Measurements from ENCODE around the gene TNNI2.

The TNNI2 gene

DNA sequence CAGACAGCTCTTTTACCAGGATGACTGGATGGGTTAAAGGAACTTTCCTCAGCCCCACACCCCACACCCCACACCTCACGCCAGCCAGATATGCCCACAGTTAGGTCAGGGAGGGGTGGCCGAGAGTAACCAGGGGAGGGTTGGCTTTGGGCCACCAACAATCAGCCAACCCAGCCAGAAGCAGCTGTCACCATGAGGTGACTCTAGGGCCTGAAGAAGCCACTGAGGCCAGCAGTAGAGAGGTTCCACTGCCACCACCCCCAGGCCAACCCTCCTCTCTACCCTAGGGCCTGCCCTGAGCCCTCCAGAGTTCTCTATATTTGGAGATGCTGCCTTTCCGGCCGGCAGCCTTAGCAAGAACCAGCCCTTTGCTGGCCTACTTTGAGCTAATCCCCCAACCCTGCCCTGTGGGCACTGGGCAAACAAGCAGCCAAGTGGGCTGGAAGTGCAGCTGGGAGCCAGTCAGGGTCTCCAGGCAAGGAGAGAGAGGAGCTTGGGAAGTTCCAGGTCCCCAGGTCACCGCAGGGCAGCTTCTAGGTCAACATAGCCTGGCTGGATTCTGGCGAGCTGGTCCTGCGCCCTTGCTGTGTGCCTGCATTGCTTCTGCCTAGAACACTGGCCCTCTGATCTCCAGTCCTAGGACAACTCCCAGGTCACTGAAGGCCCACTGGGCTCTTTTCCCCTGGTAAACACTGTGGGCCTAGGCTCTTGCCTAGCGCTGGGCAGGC, 16.0 kb upstream of the TNNI2 start:
- no peak for DNase-seq

DNA sequence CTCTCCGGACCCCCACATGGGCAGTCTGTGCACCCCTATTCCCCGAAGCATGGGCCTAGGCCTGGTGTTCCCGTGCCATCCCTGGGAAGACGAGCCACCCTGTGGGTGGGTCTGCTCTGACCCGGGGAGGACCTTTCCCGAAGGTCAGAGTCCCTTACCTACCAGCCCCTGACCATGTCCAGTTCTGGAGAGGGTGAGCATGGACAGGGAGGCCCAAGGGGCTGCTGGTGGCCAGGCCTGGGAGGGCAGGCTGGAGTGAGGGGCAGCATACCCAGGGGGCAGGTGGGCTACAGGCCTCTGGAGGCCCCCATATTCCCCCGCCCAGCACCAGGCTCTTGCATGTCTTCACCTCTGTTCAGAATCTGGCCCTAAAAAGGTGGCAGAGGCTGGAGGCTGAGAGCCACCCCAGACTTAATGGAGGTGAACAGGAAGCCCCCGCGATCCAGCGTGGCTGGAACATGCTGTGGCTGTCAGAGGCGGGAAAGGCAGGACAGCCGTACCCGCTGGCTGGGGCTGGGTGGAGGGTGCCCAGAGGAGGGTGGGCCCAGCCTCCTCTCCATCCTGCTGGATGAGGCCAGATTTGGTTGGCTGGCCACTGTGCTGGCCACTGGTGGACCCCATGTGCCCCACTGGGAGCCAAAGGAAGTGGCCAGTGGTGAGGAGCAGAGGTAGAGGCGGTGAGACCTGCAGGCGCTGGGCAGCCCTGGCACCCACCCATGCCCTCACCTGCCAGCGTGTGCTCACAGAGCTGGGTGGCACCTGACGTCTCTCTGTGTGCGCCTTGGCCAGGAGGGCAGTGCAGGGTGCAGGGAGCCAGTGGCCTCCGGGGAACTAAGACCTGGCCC, 15.2 kb upstream of the TNNI2 start:
- DNase-seq = no peak

DNA sequence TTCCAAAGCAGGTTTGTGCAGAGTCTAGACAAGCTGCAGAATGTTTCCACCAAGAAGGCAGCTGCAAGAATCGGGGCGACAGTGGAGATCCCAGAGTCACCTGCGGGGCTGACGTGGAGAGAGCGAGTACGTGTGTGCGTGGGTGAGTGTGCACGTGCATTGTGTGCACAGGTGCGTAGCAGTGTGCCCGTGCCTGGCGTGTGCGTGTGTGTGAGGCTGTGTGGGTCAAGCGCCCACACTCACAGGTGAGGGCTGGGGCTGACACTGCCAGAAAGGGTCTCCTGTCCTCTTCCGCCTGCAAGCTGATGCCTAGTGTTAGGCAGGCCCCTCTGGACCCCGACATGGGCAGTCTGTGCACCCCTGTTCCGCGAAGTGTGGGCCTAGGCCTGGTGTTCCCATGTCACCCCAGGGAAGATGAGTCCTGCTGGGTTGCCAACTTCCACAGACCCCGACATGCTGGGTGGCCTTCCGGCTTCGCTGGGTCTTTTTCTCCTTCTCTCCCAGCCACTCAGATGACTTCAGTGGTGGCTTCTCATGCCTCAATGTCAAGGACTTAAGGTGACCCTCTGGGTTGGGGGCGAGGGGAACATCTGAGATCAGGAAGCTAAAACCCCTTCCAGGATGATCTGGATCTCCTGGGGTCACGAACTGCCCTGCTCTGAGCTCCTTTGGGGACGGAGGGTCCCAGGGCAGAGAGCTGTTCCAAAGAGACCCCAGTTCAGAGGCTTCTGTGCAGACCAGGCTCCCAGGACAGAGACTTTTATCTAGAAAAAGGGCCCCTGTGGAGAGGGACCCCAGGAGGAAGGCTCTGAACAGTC, 14.4 kb upstream of the TNNI2 start:
- no peak for DNase-seq

DNA sequence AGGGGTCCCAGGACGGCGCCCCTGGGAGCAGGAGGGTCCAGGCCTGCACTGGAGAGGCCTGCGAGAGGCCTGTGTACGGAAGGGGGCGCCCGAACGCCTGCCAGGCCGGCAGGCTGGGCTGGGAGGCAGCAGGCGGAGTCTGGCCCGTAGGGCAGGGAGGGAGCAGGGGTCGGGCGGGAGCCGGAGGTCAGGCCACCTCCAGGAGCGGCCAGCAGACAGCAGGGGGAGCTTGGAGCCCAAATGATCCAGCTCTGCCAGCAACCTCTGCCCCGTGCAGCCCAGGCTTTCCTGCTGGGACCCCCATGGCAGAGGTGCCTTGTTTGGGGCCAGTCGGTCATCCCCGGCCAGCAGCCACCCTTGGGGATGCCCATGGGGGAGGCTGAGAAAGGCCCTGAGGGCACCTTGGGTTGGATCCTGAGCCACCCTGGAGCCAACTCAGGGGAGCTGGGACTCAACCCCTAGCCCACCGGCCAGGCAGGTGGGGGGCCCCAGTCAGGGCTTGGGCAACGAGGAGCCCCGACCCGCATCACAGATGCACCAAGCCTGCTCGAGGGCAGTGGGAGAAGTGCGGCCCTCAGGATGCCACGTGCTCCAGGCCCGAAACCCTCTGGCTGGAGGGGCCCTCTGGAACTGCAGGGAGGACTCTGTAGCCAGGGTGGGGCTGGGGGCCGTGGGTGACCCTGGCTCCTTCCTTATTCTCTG, 13.6 kb upstream of the TNNI2 start:
- no peak for DNase-seq

DNA sequence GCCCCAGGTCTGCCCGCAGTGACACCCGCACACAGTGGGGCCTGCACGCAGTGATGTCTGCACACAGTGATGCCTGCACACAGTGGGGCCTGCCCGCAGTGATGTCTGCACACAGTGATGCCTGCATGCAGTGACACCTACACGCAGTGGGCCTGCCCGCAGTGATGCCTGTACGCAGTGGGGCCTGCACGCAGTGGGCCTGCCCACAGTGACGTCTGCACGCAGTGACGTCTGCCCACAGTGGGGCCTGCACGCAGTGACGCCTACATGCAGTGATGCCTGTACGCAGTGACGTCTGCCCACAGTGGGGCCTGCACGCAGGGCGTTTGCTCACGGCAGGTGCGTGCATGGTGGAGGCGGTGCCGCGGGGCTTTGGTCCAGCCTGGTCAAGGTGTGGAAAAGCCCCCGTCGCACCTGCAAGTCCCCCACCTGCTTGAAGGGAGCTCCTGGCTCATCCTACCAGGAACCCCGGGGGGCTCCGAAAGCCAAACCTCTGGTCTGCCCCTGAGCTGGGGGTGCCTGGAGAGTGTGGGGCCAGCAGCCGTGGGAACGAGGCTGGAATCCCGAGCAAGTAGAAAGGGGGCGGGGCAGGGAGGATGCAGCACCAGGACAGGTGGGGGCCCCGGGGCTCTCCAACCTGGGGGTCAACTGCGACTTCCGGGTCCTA, 12.9 kb upstream of the TNNI2 start:
- DNase-seq = no peak

DNA sequence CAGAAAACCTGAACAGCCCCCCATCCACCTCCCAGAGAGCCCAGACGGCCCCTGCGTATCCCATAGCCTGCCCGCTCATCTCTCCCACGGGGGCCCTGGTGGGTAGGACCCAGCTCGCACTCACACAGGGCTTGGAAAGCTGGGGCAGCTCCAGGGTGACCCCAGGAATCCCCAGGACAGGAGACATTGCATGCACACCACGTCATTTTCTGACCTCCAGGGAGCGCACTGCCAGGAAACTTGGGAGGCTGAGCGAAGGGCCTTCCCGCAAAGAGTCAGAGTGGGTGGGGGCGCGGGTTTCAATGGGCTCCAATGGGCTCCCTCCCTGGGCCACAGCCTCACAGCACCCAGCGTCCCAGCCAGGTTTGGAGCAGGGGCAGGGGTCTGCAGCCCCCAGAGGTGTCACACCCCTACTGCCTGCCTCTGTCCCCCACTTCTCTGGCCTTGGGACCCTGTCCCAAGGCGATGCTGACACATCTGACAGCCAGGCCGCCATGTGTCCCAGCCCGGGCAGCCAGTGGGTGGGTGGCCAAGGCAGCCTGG, 12.2 kb upstream of the TNNI2 start:
- no peak for DNase-seq

DNA sequence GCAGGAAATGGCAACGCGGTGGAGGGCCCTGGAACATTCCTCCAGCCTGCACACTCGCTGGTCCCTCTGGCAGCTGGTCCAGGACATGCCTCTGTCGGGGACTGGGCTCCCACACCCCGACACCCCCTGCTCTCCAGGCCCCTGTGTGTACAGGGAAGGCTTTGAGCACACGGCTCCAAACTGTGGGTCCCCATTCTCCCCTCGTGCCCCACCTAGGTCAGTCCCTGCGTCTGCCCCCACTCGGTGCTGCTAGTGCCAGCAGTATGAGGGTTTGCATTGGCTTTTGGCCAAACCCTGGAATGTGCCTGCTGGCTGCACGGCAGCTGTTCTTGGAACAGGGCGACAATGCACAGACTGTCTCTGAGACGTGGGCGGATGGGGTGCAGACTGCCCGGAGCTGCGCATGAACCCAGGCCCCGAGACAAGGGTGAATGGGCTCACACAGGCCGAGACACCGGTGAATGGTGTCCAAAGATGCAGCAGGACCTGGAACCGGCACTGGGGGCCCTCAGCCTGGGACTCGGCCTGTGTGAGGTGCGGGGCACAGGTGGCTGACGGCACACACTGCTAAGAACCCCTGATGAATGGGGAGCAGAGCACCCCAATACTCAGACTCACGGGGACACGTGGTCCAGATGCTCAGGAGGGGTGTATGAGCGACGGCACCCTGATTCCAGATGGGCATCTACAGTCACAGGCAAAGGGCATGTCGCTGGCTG, 11.5 kb upstream of the TNNI2 start:
- DNase-seq = no peak

DNA sequence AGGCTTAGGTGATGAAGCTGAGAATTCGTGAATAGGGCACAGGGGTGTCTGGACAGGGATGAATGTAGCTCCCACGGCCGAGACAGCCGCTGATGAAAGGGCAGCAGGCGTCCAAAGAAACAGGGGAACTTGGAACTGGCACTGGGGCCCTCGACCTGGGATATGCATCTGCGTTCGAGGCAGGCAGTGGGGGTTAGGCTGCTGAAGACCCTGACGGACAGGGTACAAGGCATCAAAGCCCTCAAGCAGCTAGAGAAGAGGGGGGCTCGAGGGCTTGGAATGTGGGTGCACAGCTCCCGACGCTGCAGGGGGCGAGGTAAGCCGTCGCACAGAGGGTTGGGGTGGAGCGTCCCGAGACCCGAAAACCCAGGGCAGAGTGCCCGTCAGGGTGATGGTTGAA, 10.8 kb upstream of the TNNI2 start:
- DNase-seq = no peak

DNA sequence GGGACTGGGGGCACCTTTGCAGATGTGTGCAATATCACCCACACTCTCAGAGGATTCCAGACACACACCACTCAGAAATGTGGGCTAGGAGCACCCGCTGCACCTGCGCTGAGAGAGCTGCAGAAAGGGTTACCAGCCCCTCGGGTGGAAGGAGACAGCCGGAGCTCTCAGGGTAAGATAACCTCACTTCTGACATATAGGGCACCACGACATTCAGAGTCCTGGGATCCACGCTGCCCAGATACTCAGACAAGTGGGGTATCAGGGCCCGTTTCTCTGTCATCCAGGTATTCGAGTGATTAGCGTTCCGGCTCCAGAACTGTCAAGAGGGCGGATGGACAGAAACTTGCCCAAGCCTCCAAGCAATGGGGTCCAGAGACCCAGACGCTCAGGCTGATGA, 10.2 kb upstream of the TNNI2 start:
- no peak for DNase-seq

DNA sequence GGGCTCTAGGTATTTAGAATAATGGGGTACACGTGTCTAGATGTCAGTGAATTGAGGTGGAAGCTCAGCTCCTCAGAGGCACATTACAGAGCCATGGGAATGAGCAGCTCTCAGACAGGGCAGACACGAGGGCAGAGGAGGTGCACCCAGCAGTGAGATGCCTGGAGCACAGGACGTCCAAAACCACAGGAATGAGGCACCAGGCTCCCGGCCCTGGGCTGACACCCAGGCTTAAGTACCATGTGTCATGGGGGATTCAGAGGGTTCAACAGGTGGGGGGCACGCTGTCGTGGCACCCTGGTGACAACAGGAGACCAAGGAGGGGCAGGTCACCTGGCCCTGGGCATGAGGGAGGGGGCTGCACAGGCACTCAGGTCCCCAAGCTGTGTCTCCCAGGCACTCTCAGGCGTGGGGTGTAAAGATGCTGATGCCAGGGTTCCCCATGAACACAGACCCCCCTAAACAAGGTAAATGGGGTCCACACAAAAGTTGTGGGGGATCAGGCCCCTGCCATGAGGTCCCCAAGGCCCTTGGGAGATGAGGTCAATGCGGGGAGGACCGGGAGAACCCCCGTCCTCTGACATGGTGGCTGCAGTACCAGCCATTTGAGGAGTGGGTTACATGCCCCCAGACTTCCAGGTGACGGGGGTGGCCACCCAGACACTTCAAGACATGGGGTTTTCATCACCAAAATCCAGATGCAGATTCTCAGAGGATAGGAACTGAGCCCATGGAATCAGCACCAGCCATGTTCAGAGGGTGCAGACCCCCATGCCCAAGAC, 9.6 kb upstream of the TNNI2 start:
- no peak for DNase-seq

DNA sequence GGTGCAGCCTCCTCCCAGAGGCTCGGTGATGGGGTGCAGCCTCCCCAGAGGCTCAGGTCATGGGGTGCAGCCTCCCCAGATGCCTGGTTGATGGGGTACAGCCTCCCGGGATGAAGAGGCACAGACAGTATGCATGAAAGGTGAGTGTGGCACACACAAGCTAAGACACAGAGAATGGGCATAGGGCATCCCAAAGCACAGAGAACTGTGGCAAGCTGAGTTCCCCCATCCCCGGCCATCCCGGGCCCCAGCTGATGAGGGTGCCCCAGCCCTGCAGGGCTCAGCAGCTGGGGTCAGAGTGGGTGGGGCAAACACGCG, 8.8 kb upstream of the TNNI2 start:
- DNase-seq = no peak

DNA sequence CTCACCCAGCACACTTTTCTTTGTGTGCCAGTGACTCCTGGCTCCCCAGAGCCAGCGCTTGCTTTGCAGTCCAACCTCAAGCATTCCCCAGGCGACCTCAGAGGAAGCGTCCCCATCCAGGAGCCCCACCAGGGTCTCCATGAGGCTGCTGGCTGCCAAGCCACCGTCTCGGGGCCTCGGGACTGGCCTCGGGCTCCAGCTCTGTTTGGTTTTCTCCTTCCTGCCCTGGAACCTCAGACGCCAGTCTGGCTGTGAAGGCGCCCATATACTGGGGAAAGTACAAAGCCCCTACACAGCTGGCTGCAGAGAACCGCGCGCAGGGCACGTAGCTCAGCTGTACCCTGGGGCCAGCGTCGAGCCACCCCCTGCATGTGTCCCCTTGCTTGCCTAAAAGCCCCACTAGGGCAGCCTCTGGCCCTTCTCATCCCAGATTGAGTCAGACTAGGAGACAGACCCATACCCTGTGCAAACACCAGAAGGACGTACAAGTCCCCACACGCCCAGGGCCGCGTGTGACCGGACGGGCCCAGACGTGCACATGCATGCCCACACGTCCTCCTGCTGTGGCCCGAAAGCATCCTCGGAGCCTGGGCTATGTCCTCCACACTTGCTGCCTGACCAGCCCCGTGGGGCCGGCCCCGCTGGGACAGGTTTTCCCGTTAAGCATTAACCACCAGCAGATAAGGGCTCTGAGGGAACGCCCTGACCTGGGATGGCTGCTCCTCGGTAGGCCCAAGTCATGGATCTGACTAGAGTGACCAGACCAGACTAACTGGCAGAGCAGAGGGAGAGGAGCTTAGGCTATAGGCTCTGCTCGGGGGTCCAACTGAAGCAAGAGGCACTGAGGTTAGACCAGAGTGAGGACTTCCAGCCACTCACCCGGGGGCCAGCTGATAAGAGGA, 8.2 kb upstream of the TNNI2 start:
- no peak for DNase-seq

DNA sequence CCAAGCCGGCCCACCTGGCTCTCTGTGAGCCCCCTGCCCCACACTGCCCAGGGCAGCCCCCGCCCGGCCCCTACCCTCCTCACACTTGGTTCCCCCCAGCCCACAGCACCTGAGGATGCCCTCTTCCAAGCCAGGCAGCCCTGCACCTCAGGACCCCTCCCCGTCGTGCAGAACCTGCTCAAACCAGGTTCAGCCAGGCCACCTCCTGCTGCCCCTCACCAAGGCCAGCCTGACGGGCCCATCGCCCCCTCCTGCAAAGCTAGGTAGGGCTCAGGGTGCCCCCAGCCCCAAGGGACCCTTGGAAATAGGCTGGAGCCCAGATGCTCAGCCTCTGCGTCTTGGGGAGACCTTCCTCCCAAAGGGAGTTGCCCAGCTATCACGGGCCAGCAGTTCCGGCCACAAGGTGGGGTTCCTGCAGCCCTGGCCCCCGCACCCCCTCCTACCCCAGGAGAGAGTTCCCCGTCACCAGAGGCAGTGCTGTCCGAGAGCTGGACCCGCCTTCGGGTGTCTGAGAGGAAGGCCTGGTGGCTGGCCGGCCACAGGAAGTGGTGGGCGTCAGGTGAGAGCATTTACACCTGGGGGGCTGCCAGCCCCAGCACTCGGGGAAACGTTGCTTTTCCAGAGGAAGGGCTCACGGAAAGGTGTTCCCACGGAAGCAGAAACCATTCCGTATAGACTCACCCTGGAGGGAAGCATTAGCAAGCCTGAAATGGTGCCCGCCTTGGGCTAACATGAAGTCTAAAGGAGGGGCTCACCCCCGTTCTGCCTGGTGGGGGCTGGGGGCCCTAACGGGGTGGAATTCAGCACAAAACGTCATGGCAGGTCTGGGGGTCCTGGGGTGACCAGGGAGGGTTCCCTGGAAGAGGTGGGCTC, 7.2 kb upstream of the TNNI2 start:
- no peak for DNase-seq

DNA sequence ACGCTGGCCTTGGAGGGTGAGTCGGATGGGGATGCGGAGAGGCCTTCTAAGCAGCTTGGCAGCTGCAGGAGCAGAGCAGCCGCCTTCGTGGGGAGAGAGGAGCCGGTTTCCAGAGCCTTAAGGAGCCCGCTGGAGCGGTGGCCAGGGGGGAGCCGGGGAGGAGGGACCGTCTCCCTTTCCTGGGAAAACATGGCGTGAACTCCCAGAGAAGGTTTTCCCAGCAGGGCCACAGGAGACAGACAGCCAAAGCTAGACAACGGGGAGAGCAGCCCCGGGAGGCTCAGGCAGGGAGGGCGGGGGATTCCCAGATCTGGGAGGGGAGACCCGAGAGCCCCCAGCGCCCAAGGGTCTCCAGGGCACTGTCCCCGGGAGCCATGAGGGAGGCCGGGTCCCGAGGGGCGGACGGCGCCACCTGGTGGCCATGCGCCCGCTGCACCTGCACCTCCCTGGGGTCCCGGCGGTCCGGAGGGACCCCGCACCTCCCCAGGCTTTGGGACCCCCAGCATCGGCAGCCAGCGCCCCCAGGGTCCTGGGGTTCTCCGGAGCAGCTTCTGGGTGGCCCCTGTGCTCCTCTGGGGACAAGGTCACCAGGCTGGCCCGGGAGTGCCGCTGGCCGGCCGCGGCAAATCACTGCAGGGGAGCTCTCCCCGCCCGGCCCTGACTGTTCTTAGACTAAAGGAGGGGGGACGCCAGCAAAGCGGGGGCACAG, 6.4 kb upstream of the TNNI2 start:
- no peak for DNase-seq

DNA sequence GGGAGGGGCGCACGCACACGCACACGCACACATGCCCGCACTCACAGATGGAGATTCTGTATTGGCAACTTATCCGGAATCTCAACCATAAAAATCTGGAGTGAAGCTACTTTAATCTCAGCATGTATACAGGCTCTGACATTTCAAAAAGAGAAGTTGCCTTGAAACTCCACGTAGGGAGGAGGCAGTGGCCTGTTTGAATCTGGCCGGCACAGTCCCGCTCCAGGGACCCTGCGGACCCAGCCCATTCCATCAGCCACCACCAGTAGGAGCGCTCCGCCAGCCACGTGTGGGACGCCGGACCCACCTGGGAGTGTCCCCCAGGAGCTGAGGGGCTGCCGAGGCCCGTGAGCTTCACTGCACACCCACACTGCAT, 5.9 kb upstream of the TNNI2 start:
- DNase-seq = no peak

DNA sequence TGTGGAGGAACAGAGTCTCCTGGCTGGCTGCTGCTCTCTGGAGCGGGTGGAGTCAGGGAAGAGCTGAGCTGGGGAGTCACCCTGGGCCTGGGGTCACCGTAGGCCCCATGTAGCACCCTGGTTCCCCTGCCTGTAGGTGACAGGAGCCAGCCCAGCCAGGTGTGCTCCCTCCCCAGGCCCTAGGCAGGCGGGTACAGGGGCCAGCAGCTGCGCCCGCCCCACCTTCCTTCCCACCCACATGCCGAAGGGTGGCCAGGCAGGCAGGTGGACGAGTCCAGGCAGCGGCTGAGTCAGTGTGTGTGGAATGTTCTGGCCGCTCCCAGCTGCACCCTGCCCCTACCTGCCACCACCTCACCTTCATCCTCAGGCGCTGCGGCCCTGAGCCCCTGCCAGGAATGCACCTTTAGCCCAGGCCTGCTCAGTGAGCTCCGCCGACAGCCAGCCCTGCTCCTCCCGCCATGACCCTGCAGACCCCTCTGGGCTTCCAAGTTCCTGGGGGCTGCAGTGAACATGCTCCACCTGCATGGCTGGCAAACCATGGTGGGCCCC, 4.6 kb upstream of the TNNI2 start:
- no peak for DNase-seq

DNA sequence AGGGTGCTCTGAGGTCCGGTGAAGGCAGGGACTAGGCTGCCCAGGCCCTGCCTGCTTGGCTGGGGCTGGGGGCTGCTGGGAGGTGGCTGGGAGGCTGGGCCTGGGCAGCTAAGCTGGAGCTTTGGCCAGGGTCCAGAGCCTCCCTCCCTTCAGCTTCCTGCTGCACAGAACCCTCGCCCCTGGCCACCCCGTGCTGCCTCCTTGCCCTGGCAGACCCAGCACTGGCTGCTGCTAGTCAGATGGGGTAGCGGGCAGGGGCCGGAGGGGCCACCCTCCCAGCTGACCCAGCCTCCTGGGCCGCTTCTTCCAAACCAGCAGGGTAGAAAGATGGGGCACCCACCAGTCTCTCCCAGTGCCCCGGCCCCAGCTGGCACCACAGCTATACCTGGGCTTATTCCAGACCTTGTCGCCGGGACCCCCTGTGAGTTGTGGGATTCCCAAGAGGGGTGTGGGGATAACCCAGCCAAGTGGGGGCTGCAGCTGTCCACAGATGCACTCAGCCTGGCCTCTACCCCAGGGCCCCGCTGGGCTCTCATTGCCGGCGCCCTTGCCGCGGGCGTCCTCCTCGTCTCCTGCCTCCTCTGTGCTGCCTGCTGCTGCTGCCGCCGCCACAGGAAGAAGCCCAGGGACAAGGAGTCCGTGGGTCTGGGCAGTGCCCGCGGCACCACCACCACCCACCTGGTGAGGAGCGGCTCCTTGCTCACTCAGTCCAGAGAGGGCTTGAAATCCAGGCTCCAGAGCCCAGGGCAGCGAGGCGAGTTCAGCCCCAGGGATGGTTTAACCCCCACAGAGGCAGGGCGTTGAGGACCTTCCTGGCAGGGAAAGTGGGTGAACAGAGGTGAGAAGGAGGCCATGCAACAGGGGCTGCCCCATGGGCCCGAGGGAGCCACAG, 3.8 kb upstream of the TNNI2 start, which contains the start of gene SYT8:
SYT8 (plus strand) TSS at position 212 of the 892 bp plus-strand sequence; CDS start at position 328, 116 bp downstream.
- no peak for DNase-seq

Data from NCI-H1436 treated with DMSO at 0.1 percent for 48 hours (cell line).